WTC11 (cell line): ENCODE results near the gene COPZ2. TPM values are rescaled to one million over a fixed set of nuclear protein-coding genes. Genes with fewer than 3 reads are reported as not detected.
A peak's percentile ranks its signal among the peaks of the same experiment; 100 is the strongest.

Experiments used
- ATAC-seq: fragments of 200-7000 bp; cut with Tn5 transposase; 2 replicates; pipeline ENCODE4 v1.10.0; 2021; ENCODE audit warnings: mild to moderate bottlenecking, moderate library complexity
- Bru-seq: library from RNA; stranded (reverse); fragments of 400-500 nt; gene quantifications from one replicate; lab custom pipeline; 2021; lab: Mats Ljungman, UMichigan
- CTCF ChIA-PET: fragments of 300-600 bp; sonication (Branson Sonifier 250); formaldehyde crosslinking; loops from one replicate; lab custom pipeline; 2021; ENCODE audit warnings: antibody characterized with exemption; lab: Charles Lee
- POLR2A ChIA-PET: fragments of 350-600 bp; sonication (Branson Sonifier 250); formaldehyde crosslinking; loops from one replicate; lab custom pipeline; 2021; ENCODE audit warnings: antibody characterized with exemption; lab: Charles Lee
- DNase-seq: peaks from one replicate; pipeline ENCODE4 v3.0.0; 2021; ENCODE audit warnings: low spot score
- H3K27ac Mint-ChIP-seq: 2 replicates; pipeline ENCODE4 v1.8.0; 2021; ENCODE audit warnings: mixed read lengths
- H3K27me3 Mint-ChIP-seq: 2 replicates; pipeline ENCODE4 v1.8.0; 2021; ENCODE audit warnings: low read depth, mild to moderate bottlenecking, moderate library complexity, mixed read lengths
- H3K36me3 Mint-ChIP-seq: 2 replicates; pipeline ENCODE4 v1.8.0; 2021; ENCODE audit warnings: mixed read lengths
- H3K4me1 Mint-ChIP-seq: 2 replicates; pipeline ENCODE4 v1.8.0; 2022; ENCODE audit warnings: mixed read lengths
- H3K4me3 Mint-ChIP-seq: 2 replicates; pipeline ENCODE4 v1.8.0; 2021; ENCODE audit warnings: mild to moderate bottlenecking, moderate library complexity, mixed read lengths
- H3K9me3 Mint-ChIP-seq: 2 replicates; pipeline ENCODE4 v1.8.0; 2021; ENCODE audit warnings: mixed read lengths
- AFF4 ChIP-seq: sonication (generic); formaldehyde crosslinking; IDR thresholded peaks from 2 replicates; pipeline ENCODE4 v1.8.1; 2023; ENCODE audit warnings: mild to moderate bottlenecking, missing genetic modification reagents, borderline replicate concordance
- ATF6 ChIP-seq: sonication (generic); formaldehyde crosslinking; IDR thresholded peaks from 2 replicates; pipeline ENCODE4 v1.8.1; 2023; ENCODE audit warnings: mild to moderate bottlenecking, missing genetic modification reagents
- CDX4 ChIP-seq: fragments of 250-450 bp; sonication (Bioruptor Pico); IDR thresholded peaks from 2 replicates; pipeline ENCODE4 v1.9.0; 2021; ENCODE audit warnings: moderate library complexity, mild to moderate bottlenecking, inconsistent platforms, borderline replicate concordance
- E2F1 ChIP-seq: sonication (generic); formaldehyde crosslinking; IDR thresholded peaks from 2 replicates; pipeline ENCODE4 v1.8.0; 2022; ENCODE audit warnings: mild to moderate bottlenecking, missing genetic modification reagents
- FOXJ3 ChIP-seq: sonication (generic); formaldehyde crosslinking; IDR thresholded peaks from 2 replicates; pipeline ENCODE4 v1.9.0; 2021; ENCODE audit warnings: missing genetic modification reagents, mild to moderate bottlenecking, borderline replicate concordance
- FOXP1 ChIP-seq: sonication (generic); formaldehyde crosslinking; IDR thresholded peaks from 2 replicates; pipeline ENCODE4 v1.8.0; 2022; ENCODE audit warnings: missing genetic modification reagents, mild to moderate bottlenecking, moderate library complexity, borderline replicate concordance
- GRHL2 ChIP-seq: fragments of 250-450 bp; sonication (Bioruptor Pico); IDR thresholded peaks from 2 replicates; pipeline ENCODE4 v1.8.0; 2022; ENCODE audit warnings: mild to moderate bottlenecking, moderate library complexity; ENCODE audit not compliant: insufficient replicate concordance, severe bottlenecking
- GTF2I ChIP-seq: fragments of 250-450 bp; sonication (Bioruptor Pico); conservative IDR thresholded peaks from 2 replicates; pipeline ENCODE4 v1.4.0; 2021; ENCODE audit warnings: mild to moderate bottlenecking
- HMGA2 ChIP-seq: fragments of 250-450 bp; sonication (Bioruptor Pico); IDR thresholded peaks from 2 replicates; pipeline ENCODE4 v1.4.0; 2021; ENCODE audit warnings: mild to moderate bottlenecking, moderate library complexity
- IRF2 ChIP-seq: sonication (generic); formaldehyde crosslinking; IDR thresholded peaks from 2 replicates; pipeline ENCODE4 v1.8.0; 2022; ENCODE audit warnings: low read depth, missing genetic modification reagents, borderline replicate concordance
- JAZF1 ChIP-seq: fragments of 250-450 bp; sonication (Bioruptor Pico); IDR thresholded peaks from 2 replicates; pipeline ENCODE4 v1.9.0; 2021; ENCODE audit warnings: moderate library complexity, mild to moderate bottlenecking, inconsistent platforms
- NR1H2 ChIP-seq: sonication (generic); formaldehyde crosslinking; IDR thresholded peaks from 2 replicates; pipeline ENCODE4 v1.9.0; 2021; ENCODE audit warnings: mild to moderate bottlenecking, moderate library complexity, missing genetic modification reagents
- SMAD3 ChIP-seq: sonication (generic); formaldehyde crosslinking; IDR thresholded peaks from 2 replicates; pipeline ENCODE4 v1.8.0; 2022; ENCODE audit warnings: missing genetic modification reagents, mild to moderate bottlenecking, borderline replicate concordance
- TCF7 ChIP-seq: sonication (generic); formaldehyde crosslinking; IDR thresholded peaks from 2 replicates; pipeline ENCODE4 v1.8.0; 2022; ENCODE audit warnings: mild to moderate bottlenecking, low read depth, missing genetic modification reagents, moderate library complexity
- ZBTB21 ChIP-seq: sonication (generic); formaldehyde crosslinking; IDR thresholded peaks from 2 replicates; pipeline ENCODE4 v1.8.1; 2023; ENCODE audit warnings: mild to moderate bottlenecking, missing genetic modification reagents, borderline replicate concordance
- ZBTB43 ChIP-seq: sonication (generic); formaldehyde crosslinking; IDR thresholded peaks from 2 replicates; pipeline ENCODE4 v1.8.1; 2023; ENCODE audit warnings: mild to moderate bottlenecking, missing genetic modification reagents
- ZMAT4 ChIP-seq: fragments of 250-450 bp; sonication (Bioruptor Pico); IDR thresholded peaks from 2 replicates; pipeline ENCODE4 v1.9.0; 2021; ENCODE audit warnings: mild to moderate bottlenecking
- ZNF121 ChIP-seq: sonication (generic); formaldehyde crosslinking; IDR thresholded peaks from 2 replicates; pipeline ENCODE4 v1.8.0; 2023; ENCODE audit warnings: missing genetic modification reagents
- ZNF138 ChIP-seq: sonication (generic); formaldehyde crosslinking; conservative IDR thresholded peaks from 2 replicates; pipeline ENCODE4 v1.8.1; 2022; ENCODE audit warnings: mild to moderate bottlenecking, moderate library complexity, missing genetic modification reagents
- long read RNA-seq, 3 experiments: library from RNA in 1 of 3; library from capped mRNA in 1 of 3; library from polyadenylated mRNA in 1 of 3; unstranded in 2 of 3; stranded (forward) in 1 of 3; transcript quantifications; one replicate each; pipeline ENCODE4 v2.0.0, GENCODE V29; 2021
- total RNA-seq: library from RNA; stranded (reverse); gene quantifications from 3 replicates; pipeline ENCODE4 v1.2.3, GENCODE V29; 2021
- TF ChIP-seq, protein P1 (sequence below): sonication (generic); formaldehyde crosslinking; IDR thresholded peaks from 2 replicates; pipeline ENCODE4 v1.8.1; 2023; ENCODE audit warnings: mild to moderate bottlenecking, moderate library complexity, missing genetic modification reagents

COPZ2 gene, protein sequence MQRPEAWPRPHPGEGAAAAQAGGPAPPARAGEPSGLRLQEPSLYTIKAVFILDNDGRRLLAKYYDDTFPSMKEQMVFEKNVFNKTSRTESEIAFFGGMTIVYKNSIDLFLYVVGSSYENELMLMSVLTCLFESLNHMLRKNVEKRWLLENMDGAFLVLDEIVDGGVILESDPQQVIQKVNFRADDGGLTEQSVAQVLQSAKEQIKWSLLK
- total RNA-seq (0.37 to 0.44 TPM in 2 of 3 replicates, not detected in the other), Bru-seq, nascent RNA (percentile 13 among the genes with signal in this experiment)
- long read RNA-seq, experiment 1, result 0 reads
- long read RNA-seq, experiment 2, result 0 reads
- long read RNA-seq, experiment 3, partial matches to known transcripts, result 0 of 1 reads
- long read RNA-seq, experiment 3, other reads (novel, unspliced or antisense), result 1 of 1 reads

GRCh38 chr17:48037036-48037837, at the start of gene COPZ2:
Gene COPZ2, minus strand, starts transcription at chr17:48037797. Its CDS starts 20 bp downstream, at chr17:48037777.
- no peak for TF ChIP-seq ZBTB21
- TF ChIP-seq, protein P1, sequence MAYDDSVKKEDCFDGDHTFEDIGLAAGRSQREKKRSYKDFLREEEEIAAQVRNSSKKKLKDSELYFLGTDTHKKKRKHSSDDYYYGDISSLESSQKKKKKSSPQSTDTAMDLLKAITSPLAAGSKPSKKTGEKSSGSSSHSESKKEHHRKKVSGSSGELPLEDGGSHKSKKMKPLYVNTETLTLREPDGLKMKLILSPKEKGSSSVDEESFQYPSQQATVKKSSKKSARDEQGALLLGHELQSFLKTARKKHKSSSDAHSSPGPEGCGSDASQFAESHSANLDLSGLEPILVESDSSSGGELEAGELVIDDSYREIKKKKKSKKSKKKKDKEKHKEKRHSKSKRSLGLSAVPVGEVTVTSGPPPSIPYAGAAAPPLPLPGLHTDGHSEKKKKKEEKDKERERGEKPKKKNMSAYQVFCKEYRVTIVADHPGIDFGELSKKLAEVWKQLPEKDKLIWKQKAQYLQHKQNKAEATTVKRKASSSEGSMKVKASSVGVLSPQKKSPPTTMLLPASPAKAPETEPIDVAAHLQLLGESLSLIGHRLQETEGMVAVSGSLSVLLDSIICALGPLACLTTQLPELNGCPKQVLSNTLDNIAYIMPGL (CRISPR knock-in tag), result no peak
- TF ChIP-seq FOXP1, result peak; percentile 66; the same call in 1 of the 2 replicates
- TF ChIP-seq ZBTB43 (CRISPR knock-in tag), result no peak
- TF ChIP-seq E2F1 (CRISPR knock-in tag), result no peak
- no peak for TF ChIP-seq ATF6
- Mint-ChIP-seq H3K27me3 (peaks cover 59% of the 10 kb centered on the region), H3K27ac (no peak within 1 kb of the TSS), H3K4me3 (peak within 1 kb of the TSS; percentile 79), H3K4me1 (peaks cover 6% of the 10 kb centered on the region), H3K36me3 (no peaks in the 10 kb centered on the region), H3K9me3 (no peaks in the 10 kb centered on the region)
- DNase-seq (peak; percentile 55), ATAC-seq (peak; percentile 65)
- ChIA-PET CTCF (interaction anchor here (1.1 to 3.7 kb wide), 10 partner anchors 11 to 71 kb away, joined by 3 to 34 read pairs (median 6); partner anchors contain the start of gene NFE2L1), POLR2A (interaction anchor here (0.8 to 1.5 kb wide), 2 partner anchors 11 to 19 kb away, joined by 3 to 4 read pairs; partner anchors contain the start of gene NFE2L1)

GRCh38 chr17:48084932-48085331, 47.3 kb upstream of the COPZ2 start:
- H3K9me3 Mint-ChIP-seq, result no peaks in the 10 kb centered on the region
- no peak for TF ChIP-seq HMGA2 (CRISPR knock-in tag)
- TF ChIP-seq CDX4 (CRISPR knock-in tag), result no peak
- TF ChIP-seq JAZF1 (CRISPR knock-in tag), result no peak
- TF ChIP-seq ZNF121, result no peak
- TF ChIP-seq GRHL2 (CRISPR knock-in tag), result no peak
- no peak for TF ChIP-seq GTF2I (CRISPR knock-in tag)
- no peak for TF ChIP-seq NR1H2 (CRISPR knock-in tag)
- no peak for TF ChIP-seq IRF2 (CRISPR knock-in tag)
- no peak for TF ChIP-seq FOXJ3 (CRISPR knock-in tag)
- no peak for TF ChIP-seq ZNF138 (CRISPR knock-in tag)
- no peak for TF ChIP-seq AFF4 (CRISPR knock-in tag)
- no peak for TF ChIP-seq TCF7 (CRISPR knock-in tag)
- TF ChIP-seq ZMAT4 (CRISPR knock-in tag), result no peak
- no peak for TF ChIP-seq SMAD3 (CRISPR knock-in tag)
- TF ChIP-seq, all 79 proteins: peak for 0
- ATAC-seq (no peak), DNase-seq (no peak)
- ChIA-PET POLR2A (interaction anchor here (1.1 kb wide), 1 partner anchor 16 kb away, joined by 3 read pairs; the partner anchor contains the start of gene CBX1), CTCF (interaction anchor here (1.0 to 1.5 kb wide), 2 partner anchors 17 to 46 kb away, joined by 3 to 7 read pairs; no protein-coding TSS in a partner anchor)
- Mint-ChIP-seq H3K27me3 (no peaks in the 10 kb centered on the region), H3K4me1 (peaks cover 9% of the 10 kb centered on the region; the same call in 1 of the 2 replicates), H3K27ac (peak overlapping the region; percentile 53; the same call in 1 of the 2 replicates), H3K36me3 (peaks cover 3% of the 10 kb centered on the region; the same call in 1 of the 2 replicates), H3K4me3 (no peak overlapping the region)
